ENCODE data around the gene FAM83F.

The FAM83F gene

GRCh38 chr22:39995393-39996252, 869 bp downstream of the FAM83F start:
- no peak for DNase-seq

GRCh38 chr22:39996732-39997131, 2.0 kb downstream of the FAM83F start:
- DNase-seq: no peak

- DNase-seq: no peak
These were observed 2.7 kb downstream of the FAM83F start for GRCh38 chr22:39997421-39997820.

- no peak for DNase-seq
These were observed 3.4 kb downstream of the FAM83F start for GRCh38 chr22:39997939-39998726.

GRCh38 chr22:39999144-39999757, 4.5 kb downstream of the FAM83F start:
- peak; percentile 47 for DNase-seq

GRCh38 chr22:40000171-40000570, 5.4 kb downstream of the FAM83F start:
- DNase-seq: no peak

- DNase-seq: no peak
These were observed 6.4 kb downstream of the FAM83F start for GRCh38 chr22:40001106-40001505.

- DNase-seq: no peak
These were observed 7.2 kb downstream of the FAM83F start for GRCh38 chr22:40001800-40002577.

GRCh38 chr22:40002935-40003715, 8.4 kb downstream of the FAM83F start:
- DNase-seq: no peak

- no peak for DNase-seq
These were observed 10.1 kb downstream of the FAM83F start for GRCh38 chr22:40004836-40005235.

- DNase-seq: no peak
These were observed 11.9 kb downstream of the FAM83F start for GRCh38 chr22:40006641-40007040.

- DNase-seq: no peak
These were observed 13.3 kb downstream of the FAM83F start for GRCh38 chr22:40007853-40008710.

- no peak for DNase-seq
These were observed 14.1 kb downstream of the FAM83F start for GRCh38 chr22:40008726-40009291.

- DNase-seq: no peak
These were observed 14.6 kb downstream of the FAM83F start for GRCh38 chr22:40009292-40009774.

- no peak for DNase-seq
These were observed 15.4 kb downstream of the FAM83F start for GRCh38 chr22:40009951-40010671.

- DNase-seq: no peak
These were observed 16.0 kb downstream of the FAM83F start for GRCh38 chr22:40010746-40011145.

GRCh38 chr22:40014667-40015248, 20.0 kb downstream of the FAM83F start:
- no peak for DNase-seq

- DNase-seq: no peak
These were observed 20.7 kb downstream of the FAM83F start for GRCh38 chr22:40015358-40015976.

- DNase-seq: no peak
These were observed 23.3 kb downstream of the FAM83F start for GRCh38 chr22:40018051-40018450.
